HG02981 (cell line): Measurements from ENCODE around the gene TAF15.

ENCODE experiments used
- ATAC-seq: cut with Tn5 transposase; IDR thresholded peaks from one replicate; pipeline ENCODE4 v1.9.1; 2021; ENCODE audit warnings: mild to moderate bottlenecking, moderate library complexity; ENCODE audit not compliant: unreplicated experiment

TAF15 gene

DNA sequence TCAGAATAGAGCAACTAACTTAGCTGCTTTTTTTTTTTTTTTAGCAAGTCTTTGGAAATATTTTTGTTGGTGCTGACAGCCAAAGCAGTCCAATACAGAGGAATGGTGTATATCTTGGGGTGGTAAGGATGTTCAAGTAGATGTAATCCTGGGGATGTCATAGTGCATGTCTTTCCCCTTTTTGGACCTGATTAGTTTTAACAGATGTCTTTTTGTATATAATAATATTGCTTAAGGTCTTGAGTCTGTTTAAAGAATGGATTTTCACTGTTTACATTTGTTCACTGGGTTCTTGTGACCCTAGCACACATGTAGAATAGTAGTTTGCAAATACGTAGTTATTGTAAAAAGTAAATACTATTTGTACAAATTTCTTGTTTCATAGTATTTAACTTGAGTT is 7.9 kb downstream of the TAF15 start:
- no peak for ATAC-seq

DNA sequence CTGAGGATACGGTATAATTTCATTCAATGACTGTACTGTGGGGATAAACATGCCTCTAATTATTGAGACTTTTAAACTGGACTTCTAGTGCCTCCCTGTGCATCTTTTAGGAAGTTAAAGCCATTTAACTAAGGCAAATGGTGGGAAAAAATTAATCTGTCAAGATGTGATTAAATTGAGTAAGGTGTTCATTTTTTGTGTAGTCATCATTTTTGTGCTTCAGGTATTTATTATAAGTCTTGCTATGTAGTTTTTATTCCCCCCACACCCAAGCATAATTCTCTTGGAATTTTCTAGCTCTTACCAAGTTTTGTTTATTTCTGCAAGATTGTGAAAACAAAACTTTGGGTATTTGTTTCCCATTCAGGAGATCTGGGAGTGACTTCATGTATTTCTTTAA is 10.2 kb downstream of the TAF15 start:
- ATAC-seq: no peak

- ATAC-seq: no peak
Measured at GRCh38 chr17:35821308-35821707, 12.0 kb downstream of the TAF15 start.

DNA sequence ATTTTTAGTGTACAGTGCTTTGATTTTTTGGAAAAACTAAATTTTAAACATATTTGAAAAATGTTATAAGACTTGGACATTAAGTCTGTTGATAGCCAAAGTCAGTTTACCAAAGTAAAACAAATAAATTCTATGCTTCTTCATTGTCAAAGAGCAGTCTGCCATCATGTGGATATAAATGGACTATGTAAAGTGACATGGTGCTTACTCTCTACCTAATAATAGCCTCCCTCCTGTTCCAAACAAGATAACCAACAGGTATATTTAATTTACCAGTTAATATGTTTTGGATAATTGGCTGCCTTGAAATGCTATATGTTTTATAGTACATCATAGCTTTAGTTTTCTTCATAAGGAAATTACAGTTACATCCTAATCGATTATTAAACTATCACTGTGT is 15.9 kb downstream of the TAF15 start:
- no peak for ATAC-seq

DNA sequence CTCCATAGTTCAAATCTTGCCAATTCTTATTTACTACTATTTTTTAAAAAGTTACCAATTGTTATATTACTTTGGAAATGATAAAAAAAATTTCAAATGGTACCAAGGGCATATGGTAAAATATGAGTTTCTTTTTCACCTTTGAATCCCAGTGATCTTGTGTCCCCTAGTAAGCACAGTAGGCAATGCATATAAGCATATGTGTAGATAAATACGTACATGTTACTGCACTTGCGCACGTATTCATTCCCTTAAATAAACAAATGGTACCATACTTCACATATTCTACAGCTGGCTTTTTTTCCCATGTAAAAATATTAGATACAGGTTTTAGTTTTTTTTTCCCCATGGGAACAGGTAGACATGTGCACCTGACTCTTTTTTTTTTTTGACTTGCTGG is 31.8 kb downstream of the TAF15 start:
- ATAC-seq: no peak

GRCh38 chr17:35841505-35841904 is 32.2 kb downstream of the TAF15 start:
- ATAC-seq: no peak

DNA sequence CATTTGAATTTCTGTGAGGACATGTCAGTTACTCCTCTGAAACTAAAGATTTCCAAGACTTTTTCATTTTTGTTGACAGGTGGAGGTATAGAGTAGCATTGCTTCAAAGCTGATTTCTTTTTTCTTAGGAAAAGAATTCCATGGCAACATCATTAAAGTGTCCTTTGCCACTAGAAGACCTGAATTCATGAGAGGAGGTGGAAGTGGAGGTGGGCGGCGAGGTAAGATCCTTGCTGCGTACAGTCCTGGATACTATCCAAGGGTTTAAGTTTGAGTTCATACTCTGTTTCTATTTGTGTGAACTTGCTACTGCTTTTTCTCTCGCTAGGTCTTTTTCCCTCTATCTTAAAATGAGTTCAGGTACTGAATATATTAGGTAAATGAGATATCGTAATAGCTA is 33.0 kb downstream of the TAF15 start:
- ATAC-seq: no peak

- ATAC-seq: no peak
Measured at GRCh38 chr17:35843698-35844097, 34.4 kb downstream of the TAF15 start.

DNA sequence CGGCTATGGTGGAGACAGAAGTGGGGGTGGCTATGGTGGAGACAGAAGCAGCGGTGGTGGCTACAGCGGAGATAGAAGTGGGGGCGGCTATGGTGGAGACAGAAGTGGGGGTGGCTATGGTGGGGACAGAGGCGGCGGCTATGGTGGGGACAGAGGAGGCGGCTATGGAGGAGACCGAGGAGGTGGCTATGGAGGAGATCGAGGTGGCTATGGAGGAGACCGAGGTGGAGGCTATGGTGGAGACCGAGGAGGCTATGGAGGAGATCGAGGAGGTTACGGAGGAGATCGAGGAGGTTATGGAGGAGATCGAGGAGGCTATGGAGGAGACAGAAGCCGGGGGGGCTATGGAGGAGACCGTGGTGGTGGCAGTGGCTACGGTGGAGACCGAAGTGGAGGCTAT is 35.3 kb downstream of the TAF15 start:
- no peak for ATAC-seq

DNA sequence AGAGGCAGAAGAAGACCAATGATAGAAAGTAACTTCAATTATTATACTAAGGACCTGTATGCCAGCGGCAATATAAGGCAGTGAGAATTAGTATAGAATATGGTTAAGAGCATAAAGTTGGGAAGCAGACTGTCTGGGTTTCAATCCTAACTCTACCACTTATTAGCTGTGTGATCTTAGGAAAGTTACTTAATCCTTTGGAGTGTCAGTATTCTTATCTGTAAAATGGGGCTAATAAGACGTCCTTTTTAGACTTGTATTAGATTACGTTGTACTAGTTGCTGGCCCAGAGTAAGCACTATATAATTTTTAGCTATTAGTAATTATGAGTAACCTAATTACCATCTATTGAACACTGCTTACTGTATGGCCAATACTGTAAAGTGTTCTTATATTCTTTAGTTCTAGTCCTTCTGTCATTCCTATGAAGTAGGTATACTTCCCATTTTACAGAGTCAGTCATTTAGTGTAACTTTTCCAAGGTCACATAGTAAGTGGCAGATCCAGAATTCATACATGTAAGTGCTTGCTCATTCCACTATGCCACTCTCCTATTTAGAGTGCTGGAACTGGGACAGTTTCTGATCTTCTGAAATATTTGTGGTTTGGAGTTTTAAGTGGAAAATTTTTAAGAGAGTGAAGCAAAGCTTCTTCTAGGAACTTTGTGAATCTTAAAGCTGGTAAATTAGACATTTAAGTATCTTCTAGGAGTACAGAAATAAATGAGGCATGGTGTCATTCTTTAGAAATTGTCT is 36.9 kb downstream of the TAF15 start:
- ATAC-seq: no peak

GRCh38 chr17:35847006-35847405 is 37.7 kb downstream of the TAF15 start:
- no peak for ATAC-seq

DNA sequence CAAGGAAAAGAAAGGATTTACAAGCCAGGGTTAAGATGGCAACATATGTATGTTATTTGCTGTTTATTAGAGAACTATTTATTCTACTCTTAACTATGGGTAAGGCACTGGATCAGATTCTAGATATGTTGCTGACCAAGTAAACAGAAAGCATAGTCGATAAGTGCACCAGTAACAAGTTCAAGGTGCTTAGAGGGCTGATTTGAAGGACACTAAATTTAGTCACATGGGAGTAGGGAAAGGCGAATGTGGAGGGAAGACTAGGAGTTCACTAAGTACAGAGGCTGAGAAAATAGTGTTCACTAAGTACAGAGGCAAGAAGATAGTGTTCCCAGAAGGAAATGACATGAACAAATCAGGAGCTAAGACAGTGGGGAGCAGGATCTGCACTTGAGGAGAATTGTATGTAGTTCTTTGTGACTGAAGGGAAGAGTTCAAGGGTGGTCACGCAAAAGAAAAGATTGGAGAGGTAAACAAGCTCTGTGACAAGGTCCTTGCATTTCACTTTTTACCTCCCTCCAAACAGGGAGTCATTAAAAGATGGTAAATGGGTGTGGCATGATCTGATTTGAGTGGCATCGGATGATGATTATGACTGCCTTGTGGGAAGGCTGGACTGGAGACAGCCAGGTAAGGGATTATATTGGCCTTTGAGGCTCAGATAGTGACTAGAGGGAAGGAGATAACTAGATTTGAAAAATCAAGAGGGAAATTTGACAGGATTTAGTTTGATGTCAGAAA is 38.5 kb downstream of the TAF15 start:
- no peak for ATAC-seq

DNA sequence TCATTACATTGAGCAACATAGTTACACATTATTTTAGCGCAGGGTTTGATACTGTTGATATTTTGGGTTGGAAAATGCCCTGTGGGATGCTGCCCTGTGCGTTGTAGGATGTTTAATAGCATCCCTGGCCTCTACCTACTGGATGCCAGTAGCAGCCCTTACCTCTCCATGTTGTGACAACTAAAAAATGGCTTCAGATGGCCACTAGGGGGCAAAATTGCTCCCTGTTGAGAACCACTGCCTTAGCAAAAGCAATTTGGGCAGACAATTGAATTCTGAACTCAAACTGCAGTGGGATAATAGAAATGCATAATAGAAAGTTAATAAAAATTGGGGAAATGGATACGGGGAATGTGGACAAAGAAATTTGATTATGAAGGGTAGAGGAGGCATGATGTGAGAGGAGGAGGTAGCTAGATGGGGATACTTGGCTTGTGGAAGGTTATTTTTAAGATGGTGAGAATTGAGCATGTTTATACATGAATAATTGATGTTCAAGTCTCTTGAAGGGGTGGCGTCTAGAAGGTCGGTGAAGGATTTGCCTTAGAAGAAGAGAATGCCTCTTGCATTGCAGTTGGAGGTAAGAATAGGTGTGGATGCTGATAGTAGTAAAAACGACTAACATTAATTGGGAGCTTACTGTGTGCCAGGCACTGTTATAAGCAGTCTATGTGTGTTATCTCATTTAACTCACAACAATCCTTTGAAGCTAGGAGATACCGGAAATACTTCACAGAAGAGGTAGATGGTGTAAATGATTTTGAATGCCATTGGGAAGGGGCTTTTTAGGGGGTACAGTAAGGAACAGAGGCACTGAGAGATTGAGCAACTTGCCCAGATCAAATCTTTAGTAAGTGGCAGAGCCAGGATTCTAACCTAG is 40.4 kb downstream of the TAF15 start:
- ATAC-seq: no peak

GRCh38 chr17:35855965-35856364 is 46.7 kb downstream of the TAF15 start:
- ATAC-seq: no peak

GRCh38 chr17:35856603-35857002 is 47.3 kb downstream of the TAF15 start:
- no peak for ATAC-seq

DNA sequence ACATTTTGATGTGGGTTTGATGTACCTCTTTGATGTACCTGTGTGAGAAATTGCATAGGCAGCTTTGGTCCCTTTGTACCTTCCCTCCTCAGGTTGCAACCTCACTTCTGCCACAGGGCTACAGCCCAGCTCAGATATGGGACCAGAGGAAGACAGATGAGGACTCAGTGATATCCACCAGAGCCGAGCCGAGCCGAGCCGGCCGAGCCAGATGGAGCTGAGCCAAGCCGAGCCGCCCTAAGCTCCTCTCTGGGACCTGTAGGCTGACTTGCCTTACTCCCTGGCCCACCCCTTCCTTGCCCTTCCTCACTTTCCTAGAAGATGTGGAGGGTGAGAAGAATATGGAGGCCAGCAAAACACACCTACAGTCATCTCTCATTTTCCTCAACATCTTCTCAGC is 55.6 kb downstream of the TAF15 start:
- ATAC-seq: no peak

- no peak for ATAC-seq
Measured at GRCh38 chr17:35865412-35866340, 56.4 kb downstream of the TAF15 start.

DNA sequence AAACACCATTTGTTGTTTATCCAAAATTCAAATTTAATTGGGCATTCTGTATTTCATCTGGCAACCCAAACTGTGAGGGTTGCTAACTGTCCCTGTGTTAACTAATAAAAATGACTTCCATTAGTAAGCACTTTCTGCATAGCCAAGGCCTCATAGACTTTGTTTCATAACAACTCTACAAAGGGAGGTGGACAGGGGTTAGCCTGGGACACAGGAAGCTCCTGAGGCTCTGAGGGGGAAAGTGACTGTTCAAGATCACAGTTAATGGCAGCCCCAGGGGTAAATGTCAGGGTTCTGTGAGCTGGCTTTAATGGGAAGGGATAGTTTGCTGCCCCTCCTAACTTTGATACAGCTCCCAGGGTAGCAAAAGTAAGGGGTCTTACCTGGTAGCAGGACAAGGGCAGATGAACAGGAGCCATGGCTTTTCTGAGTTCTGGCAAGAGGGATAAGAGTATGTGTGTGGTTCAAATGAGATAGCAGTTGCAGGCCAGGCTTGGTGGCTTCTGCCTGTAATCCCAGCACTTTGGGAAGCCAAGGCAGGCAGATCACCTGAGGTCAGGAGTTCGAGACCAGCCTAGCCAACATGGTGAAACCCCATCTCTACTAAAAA is 57.2 kb downstream of the TAF15 start:
- ATAC-seq: no peak

DNA sequence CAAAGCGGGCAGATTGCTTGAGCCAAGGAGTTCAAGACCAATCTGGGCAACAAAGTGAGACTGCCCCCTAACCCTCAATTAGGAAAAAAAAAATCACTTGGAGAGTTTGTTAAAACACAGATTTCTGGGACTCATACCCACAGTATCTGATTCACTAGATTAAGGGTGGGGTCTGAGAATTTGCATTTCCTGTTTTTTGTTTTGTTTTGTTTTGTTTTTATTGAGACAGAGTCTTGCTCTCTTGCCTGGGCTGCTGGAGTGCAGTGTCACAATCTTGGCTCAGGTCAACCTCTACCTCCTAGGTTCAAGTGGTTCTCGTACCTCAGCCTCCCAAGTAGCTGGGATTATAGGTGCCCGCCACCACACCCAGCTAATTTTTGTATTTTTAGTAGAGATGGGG is 58.3 kb downstream of the TAF15 start:
- ATAC-seq: no peak

GRCh38 chr17:35868737-35869136 is 59.5 kb downstream of the TAF15 start, which contains the start of gene HEATR9:
TSS of gene HEATR9 (minus strand) at chr17:35868891. CDS start at chr17:35868742, 149 bp downstream.
- no peak for ATAC-seq
